Fibroblast of the aortic adventitia (primary cell): ENCODE measurements around the gene TMEM117. TPM values are rescaled to one million over a fixed set of nuclear protein-coding genes. Genes with fewer than 3 reads are reported as not detected.
"Not testable (repeated sequence)": the region's sequence is repeated elsewhere in the genome, so short reads cannot be mapped to it uniquely, and the experiment has no call there.

Experiments used
- DNase-seq: peaks from one replicate; pipeline ENCODE4 v3.0.0-alpha.2; 2010; ENCODE audit warnings: low read depth
- H3K4me3 ChIP-seq: 2 replicates; pipeline ENCODE4 v1.5.1; 2011; ENCODE audit warnings: low read depth, mild to moderate bottlenecking, control low read depth, low read length, moderate library complexity
- total RNA-seq: library from RNA; depleted of rRNA; stranded (reverse); fragments of >200 nt; gene quantifications from 2 replicates; pipeline ENCODE4 v1.2.3, GENCODE V29; 2012; ENCODE audit warnings: low replicate concordance
- TF ChIP-seq, protein P1 (sequence below): IDR thresholded peaks from 2 replicates; pipeline ENCODE4 v1.5.1; 2011; ENCODE audit warnings: mild to moderate bottlenecking, low read length, control low read depth, inconsistent platforms; ENCODE audit not compliant: insufficient read depth

Gene TMEM117
- total RNA-seq, 1 donor = 9.9 TPM

DNA sequence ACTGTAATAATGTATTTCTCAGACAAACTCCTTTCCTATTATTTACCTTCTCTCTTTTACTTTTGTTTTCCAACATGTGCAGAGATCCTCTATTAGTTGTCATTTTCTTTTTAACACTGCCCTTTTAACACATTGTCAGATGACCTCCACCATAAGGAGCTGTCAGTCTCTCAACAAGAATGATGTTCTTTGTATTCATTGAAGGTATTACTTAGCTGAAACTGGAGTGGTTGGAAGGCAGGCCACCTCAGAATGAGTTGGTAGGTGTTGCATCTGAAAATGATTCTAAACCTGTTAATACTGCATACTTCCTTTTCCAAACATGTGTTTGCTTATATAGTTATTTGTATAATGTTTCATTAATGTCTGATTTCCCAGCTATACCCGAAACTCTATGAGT is 16.9 kb downstream of the TMEM117 start:
- no peak overlapping the region for H3K4me3 ChIP-seq
- TF ChIP-seq, protein P1, sequence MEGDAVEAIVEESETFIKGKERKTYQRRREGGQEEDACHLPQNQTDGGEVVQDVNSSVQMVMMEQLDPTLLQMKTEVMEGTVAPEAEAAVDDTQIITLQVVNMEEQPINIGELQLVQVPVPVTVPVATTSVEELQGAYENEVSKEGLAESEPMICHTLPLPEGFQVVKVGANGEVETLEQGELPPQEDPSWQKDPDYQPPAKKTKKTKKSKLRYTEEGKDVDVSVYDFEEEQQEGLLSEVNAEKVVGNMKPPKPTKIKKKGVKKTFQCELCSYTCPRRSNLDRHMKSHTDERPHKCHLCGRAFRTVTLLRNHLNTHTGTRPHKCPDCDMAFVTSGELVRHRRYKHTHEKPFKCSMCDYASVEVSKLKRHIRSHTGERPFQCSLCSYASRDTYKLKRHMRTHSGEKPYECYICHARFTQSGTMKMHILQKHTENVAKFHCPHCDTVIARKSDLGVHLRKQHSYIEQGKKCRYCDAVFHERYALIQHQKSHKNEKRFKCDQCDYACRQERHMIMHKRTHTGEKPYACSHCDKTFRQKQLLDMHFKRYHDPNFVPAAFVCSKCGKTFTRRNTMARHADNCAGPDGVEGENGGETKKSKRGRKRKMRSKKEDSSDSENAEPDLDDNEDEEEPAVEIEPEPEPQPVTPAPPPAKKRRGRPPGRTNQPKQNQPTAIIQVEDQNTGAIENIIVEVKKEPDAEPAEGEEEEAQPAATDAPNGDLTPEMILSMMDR = no peak
- no peak for DNase-seq

DNA sequence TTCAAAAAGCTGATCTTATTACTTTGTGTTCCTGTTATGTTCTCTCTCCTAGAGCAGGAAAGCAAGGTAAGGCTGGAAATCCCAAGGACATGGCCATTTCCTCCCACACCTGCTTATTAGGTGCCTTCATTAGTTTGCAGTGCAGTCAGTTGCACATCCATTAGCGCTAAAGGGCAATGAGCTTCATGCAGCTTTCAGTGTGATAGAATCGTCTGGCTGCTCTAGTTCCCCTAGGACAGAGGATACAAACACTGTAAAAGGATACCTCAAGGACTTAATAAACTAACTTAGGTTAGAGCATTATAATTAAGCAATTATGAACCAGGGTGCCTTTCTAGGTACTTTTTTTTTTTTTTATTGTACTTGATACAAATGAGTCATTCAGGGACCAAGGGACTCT is 21.1 kb downstream of the TMEM117 start:
- H3K4me3 ChIP-seq = no peak overlapping the region
- TF ChIP-seq, protein P1 = no peak
- no peak for DNase-seq

DNA sequence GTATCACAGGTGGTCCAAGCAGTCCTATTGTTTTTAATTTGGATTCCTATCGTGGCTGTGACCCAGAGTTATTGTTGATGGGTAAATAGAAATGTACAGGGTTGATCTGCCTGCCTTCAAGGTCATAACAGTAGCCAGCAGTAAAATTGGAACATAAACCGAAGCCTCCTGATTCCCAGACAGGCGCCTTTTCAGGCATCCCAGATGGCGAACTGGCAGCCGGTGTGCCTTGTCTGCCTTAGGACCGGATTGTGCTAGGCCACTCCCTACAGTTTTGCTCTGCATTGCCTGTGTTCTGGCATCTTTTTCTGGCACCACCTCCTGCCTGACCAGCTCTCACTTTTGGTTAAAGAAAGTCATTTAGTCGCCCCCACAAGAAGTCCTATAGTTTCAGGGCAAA is 22.2 kb downstream of the TMEM117 start:
- no peak overlapping the region for H3K4me3 ChIP-seq
- TF ChIP-seq, protein P1 = no peak
- no peak for DNase-seq

DNA sequence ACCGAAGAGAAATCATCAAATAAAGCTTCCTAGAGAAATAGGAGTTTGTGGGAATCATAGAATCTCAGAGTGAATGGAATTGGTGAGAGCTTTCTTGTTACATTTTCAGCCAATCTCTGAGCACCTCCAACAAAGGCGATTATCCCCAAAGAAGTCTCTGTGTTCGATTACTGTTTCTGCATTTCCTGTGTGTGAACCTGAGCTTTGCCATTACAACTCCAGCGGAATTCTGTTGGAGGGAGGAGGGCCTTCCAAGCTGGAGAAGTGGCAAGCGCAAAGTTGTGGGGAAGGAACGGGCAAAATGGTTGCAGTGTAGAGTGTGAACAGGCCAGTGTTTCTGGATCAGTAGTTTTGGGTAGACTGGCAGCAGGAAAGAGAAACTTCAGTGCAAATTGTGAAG is 23.1 kb downstream of the TMEM117 start:
- no peak for DNase-seq
- no peak overlapping the region for H3K4me3 ChIP-seq
- TF ChIP-seq, protein P1 = no peak

DNA sequence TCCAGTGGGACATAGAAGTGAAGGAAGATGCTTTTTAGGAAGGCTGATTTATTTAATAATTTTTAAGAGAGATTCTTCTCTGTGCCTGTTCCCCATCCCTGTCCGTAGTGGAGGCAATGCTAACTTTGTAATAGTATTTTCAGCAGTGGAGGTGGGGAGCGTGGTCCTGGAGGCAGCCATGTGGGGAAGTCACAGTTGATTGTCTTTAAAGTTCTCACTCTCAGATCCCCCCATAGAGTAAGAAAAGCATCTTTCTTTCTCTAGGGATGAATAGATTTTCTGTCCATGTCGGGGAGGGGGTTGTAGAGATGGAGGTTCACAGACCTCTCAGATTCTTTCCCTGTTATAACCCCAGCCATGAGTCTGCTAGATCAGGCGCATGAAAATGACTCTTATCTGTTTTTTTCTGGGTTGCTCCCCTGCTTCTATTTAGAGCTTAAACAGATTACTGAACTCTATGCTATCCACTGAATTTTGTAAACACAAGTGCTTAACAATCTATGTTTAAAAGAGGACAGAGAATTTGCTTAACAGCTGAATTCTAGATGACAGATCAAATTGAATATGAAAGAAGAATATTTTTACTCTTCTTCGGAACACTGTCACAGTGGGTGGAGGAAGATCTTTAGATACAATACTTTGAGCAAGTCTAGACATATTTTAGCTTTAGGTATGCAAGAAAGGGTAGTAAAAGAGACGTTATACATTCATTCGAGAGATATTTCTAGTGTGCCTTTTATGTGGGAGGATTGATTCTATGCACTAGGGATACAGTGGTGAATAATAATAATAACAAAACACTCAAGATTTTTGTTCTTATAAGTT is 25.3 kb downstream of the TMEM117 start:
- TF ChIP-seq, protein P1 = no peak
- DNase-seq = no peak
- H3K4me3 ChIP-seq = no peak overlapping the region

DNA sequence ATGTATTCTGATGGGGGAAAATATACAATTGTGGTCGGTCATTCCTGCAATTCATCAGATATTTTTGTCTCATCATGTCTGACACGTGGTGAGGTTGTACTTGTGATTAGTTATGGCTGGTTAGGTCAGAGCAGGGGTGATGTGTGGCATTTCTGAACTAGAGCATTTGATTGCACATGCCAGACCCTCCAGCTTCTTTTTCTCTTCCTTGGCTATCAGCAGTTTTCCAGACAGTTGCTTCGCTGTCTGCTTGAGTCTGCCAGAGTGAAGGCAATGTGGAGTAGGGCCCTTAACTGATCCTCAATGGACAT is 25.9 kb downstream of the TMEM117 start:
- H3K4me3 ChIP-seq = no peak overlapping the region
- TF ChIP-seq, protein P1 = no peak
- peak; percentile 25 for DNase-seq

DNA sequence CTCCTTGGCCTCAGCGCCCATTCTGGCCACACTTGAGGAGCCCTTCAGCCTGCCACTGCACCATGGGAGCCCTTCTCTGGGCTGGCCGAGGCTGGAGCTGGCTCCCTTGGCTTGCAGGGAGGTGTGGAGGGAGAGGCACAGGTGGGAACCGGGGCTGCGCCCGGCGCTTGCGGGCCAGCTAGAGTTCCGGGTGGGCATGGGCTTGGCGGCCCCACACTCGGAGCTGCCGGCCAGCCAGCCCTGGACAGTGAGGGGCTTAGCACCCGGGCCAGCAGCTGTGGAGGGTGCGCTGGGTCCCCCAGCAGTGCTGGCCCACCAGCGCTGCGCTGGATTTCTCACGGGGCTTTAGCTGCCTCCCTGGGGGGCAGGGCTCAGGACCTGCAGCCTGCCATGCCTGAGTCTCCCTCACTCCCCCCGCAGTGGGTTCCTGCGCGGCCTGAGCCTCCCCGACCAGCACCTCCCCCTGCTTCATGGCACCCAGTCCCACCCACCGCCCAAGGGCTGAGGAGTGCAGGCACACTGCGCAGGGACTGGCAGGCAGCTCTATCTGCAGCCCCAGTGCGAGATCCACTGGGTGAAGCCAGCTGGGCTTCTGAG is 28.0 kb downstream of the TMEM117 start:
- TF ChIP-seq, protein P1 = no peak

DNA sequence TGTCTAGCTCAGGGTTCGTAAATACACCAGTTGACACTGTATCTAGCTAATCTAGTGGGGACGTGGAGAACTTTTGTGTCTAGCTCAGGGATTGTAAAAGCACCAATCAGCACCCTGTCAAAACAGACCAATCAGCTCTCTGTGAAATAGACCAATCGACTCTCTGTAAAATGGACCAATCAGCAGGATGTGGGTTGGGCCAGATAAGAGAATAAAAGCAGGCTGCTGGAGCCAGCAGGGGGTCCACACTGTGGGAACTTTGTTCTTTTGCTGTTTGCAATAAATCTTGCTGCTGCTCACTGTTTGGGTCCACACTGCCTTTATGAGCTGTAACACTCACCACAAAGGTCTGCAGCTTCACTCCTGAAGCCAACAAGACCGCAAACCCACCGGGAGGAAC is 28.7 kb downstream of the TMEM117 start:
- H3K4me3 ChIP-seq, DNase-seq: not testable (repeated sequence)

More for the DNA sequence above, 28.0 kb downstream of the TMEM117 start:
- DNase-seq = no peak
- H3K4me3 ChIP-seq = no peak overlapping the region
